Neural progenitor cell (in vitro differentiated cells): ENCODE measurements around the gene JCAD. TPM values are rescaled to one million over a fixed set of nuclear protein-coding genes. Genes with fewer than 3 reads are reported as not detected.

Experiments
- DNase-seq: peaks from one replicate; pipeline ENCODE4 v3.0.0-alpha.2; 2016; ENCODE audit warnings: low spot score
- H2AFZ ChIP-seq: fragments of 200-600 bp; sonication (generic); replicated peaks from 2 replicates; pipeline ENCODE4 v1.6.1; 2016; ENCODE audit warnings: antibody characterized with exemption
- H3F3A ChIP-seq: fragments of 200-600 bp; sonication (generic); 2 replicates; pipeline ENCODE4 v1.6.1; 2016; ENCODE audit warnings: antibody characterized with exemption, low read depth
- H3K27ac ChIP-seq: fragments of 200-600 bp; sonication (generic); 2 replicates; pipeline ENCODE4 v1.5.1; 2016; ENCODE audit warnings: mild to moderate bottlenecking
- H3K27me3 ChIP-seq: fragments of 200-600 bp; sonication (generic); 2 replicates; pipeline ENCODE4 v1.6.1; 2016; ENCODE audit warnings: mild to moderate bottlenecking, moderate library complexity
- H3K36me3 ChIP-seq: fragments of 200-600 bp; sonication (generic); 2 replicates; pipeline ENCODE4 v1.5.1; 2016
- H3K4me1 ChIP-seq: fragments of 200-600 bp; sonication (generic); 2 replicates; pipeline ENCODE4 v1.6.1; 2016; ENCODE audit warnings: mixed run types
- H3K4me2 ChIP-seq: fragments of 200-600 bp; sonication (generic); 2 replicates; pipeline ENCODE4 v1.6.1; 2016
- H3K4me3 ChIP-seq: fragments of 200-600 bp; sonication (generic); 2 replicates; pipeline ENCODE4 v1.5.1; 2016
- H3K79me2 ChIP-seq: fragments of 200-600 bp; sonication (generic); 2 replicates; pipeline ENCODE4 v1.6.1; 2016; ENCODE audit warnings: low read depth
- H3K9ac ChIP-seq: fragments of 200-600 bp; sonication (generic); 2 replicates; pipeline ENCODE4 v1.6.1; 2016
- H3K9me3 ChIP-seq: fragments of 200-600 bp; sonication (generic); 2 replicates; pipeline ENCODE4 v1.5.1; 2016; ENCODE audit warnings: low read depth
- H4K20me1 ChIP-seq: fragments of 200-600 bp; sonication (generic); 2 replicates; pipeline ENCODE4 v1.6.1; 2016; ENCODE audit warnings: low read depth
- H3K27ac Mint-ChIP-seq: 3 replicates; pipeline ENCODE4 v1.8.0; 2021; ENCODE audit warnings: mixed read lengths
- H3K27me3 Mint-ChIP-seq: 2 replicates; pipeline ENCODE4 v1.8.0; 2022; ENCODE audit warnings: low read depth, mild to moderate bottlenecking, inconsistent platforms, moderate library complexity, mixed read lengths; ENCODE audit not compliant: insufficient read depth
- H3K36me3 Mint-ChIP-seq: 3 replicates; pipeline ENCODE4 v1.8.0; 2021; ENCODE audit warnings: mixed read lengths
- H3K4me1 Mint-ChIP-seq: 3 replicates; pipeline ENCODE4 v1.8.0; 2021; ENCODE audit warnings: mixed read lengths
- H3K4me3 Mint-ChIP-seq: 3 replicates; pipeline ENCODE4 v1.8.0; 2021; ENCODE audit warnings: mild to moderate bottlenecking, moderate library complexity, mixed read lengths
- H3K9me3 Mint-ChIP-seq: 3 replicates; pipeline ENCODE4 v1.8.0; 2020; ENCODE audit warnings: mixed read lengths
- CTCF ChIP-seq: fragments of 200-600 bp; sonication (generic); IDR thresholded peaks from 2 replicates; pipeline ENCODE4 v1.5.1; 2017; ENCODE audit warnings: antibody characterized with exemption, mild to moderate bottlenecking
- EZH2 ChIP-seq: fragments of 200-600 bp; sonication (generic); IDR thresholded peaks from 2 replicates; pipeline ENCODE4 v1.6.1; 2017; ENCODE audit warnings: antibody characterized with exemption, mild to moderate bottlenecking, moderate library complexity
- EZH2phosphoT487 ChIP-seq: fragments of 200-600 bp; sonication (generic); IDR thresholded peaks from 2 replicates; pipeline ENCODE4 v1.6.1; 2017; ENCODE audit warnings: antibody characterized with exemption
- total RNA-seq: library from RNA; depleted of rRNA; stranded (reverse); fragments of >200 nt; gene quantifications from 2 replicates; pipeline ENCODE4 v1.2.3, GENCODE V29; 2015; ENCODE audit warnings: low replicate concordance

The JCAD gene
- total RNA-seq, 1 donor from 2014 or later: 1.3 TPM

GRCh38 chr10:29977171-29977570, 82.2 kb downstream of the JCAD start:
- no peaks in the 10 kb centered on the region for H3K9me3 ChIP-seq
- no peak for DNase-seq
- H3K4me3 ChIP-seq: no peak overlapping the region
- H2AFZ ChIP-seq: no peak overlapping the region
- H3K9ac ChIP-seq: no peak overlapping the region
- Mint-ChIP-seq H3K36me3 (no peaks in the 10 kb centered on the region), H3K4me1 (peaks cover 3% of the 10 kb centered on the region), H3K9me3 (peaks cover 13% of the 10 kb centered on the region), H3K27me3 (peaks cover 2% of the 10 kb centered on the region), H3K27ac (no peak overlapping the region), H3K4me3 (no peak overlapping the region)
- H3K4me1 ChIP-seq: no peaks in the 10 kb centered on the region
- TF ChIP-seq EZH2: no peak
- TF ChIP-seq CTCF: no peak
- no peak for TF ChIP-seq EZH2phosphoT487
- H3F3A ChIP-seq: no peaks in the 10 kb centered on the region
- H3K79me2 ChIP-seq: no peaks in the 10 kb centered on the region
- no peaks in the 10 kb centered on the region for H3K36me3 ChIP-seq
- no peaks in the 10 kb centered on the region for H4K20me1 ChIP-seq
- H3K27me3 ChIP-seq: no peaks in the 10 kb centered on the region
- no peak overlapping the region for H3K27ac ChIP-seq
- H3K4me2 ChIP-seq: no peak overlapping the region

GRCh38 chr10:29976134-29976533, 83.3 kb downstream of the JCAD start:
- Mint-ChIP-seq H3K27ac (no peak overlapping the region), H3K9me3 (peaks cover 13% of the 10 kb centered on the region), H3K27me3 (no peaks in the 10 kb centered on the region), H3K4me3 (no peak overlapping the region), H3K4me1 (peaks cover 3% of the 10 kb centered on the region), H3K36me3 (no peaks in the 10 kb centered on the region)
- Histone ChIP-seq H3K36me3 (no peaks in the 10 kb centered on the region), H3K4me3 (no peak overlapping the region), H3K4me1 (no peaks in the 10 kb centered on the region), H3F3A (no peaks in the 10 kb centered on the region), H4K20me1 (no peaks in the 10 kb centered on the region), H3K9ac (no peak overlapping the region), H3K27ac (no peak overlapping the region), H2AFZ (no peak overlapping the region), H3K4me2 (no peak overlapping the region), H3K79me2 (no peaks in the 10 kb centered on the region), H3K27me3 (no peaks in the 10 kb centered on the region), H3K9me3 (no peaks in the 10 kb centered on the region)
- DNase-seq: no peak
- no peak for TF ChIP-seq EZH2phosphoT487
- no peak for TF ChIP-seq CTCF
- no peak for TF ChIP-seq EZH2

GRCh38 chr10:29974773-29975172, 84.6 kb downstream of the JCAD start:
- H3K27me3 ChIP-seq: no peaks in the 10 kb centered on the region
- no peaks in the 10 kb centered on the region for H4K20me1 ChIP-seq
- Mint-ChIP-seq H3K4me1 (peaks cover 3% of the 10 kb centered on the region), H3K27ac (no peak overlapping the region), H3K36me3 (no peaks in the 10 kb centered on the region), H3K4me3 (no peak overlapping the region), H3K27me3 (peaks cover 2% of the 10 kb centered on the region), H3K9me3 (peaks cover 13% of the 10 kb centered on the region)
- H2AFZ ChIP-seq: no peak overlapping the region
- H3K9ac ChIP-seq: no peak overlapping the region
- no peaks in the 10 kb centered on the region for H3K79me2 ChIP-seq
- no peak overlapping the region for H3K27ac ChIP-seq
- H3K4me3 ChIP-seq: no peak overlapping the region
- H3K36me3 ChIP-seq: no peaks in the 10 kb centered on the region
- H3K4me2 ChIP-seq: no peak overlapping the region
- no peaks in the 10 kb centered on the region for H3K4me1 ChIP-seq
- TF ChIP-seq EZH2phosphoT487 (no peak), CTCF (no peak), EZH2 (no peak)
- H3K9me3 ChIP-seq: no peaks in the 10 kb centered on the region
- H3F3A ChIP-seq: no peaks in the 10 kb centered on the region
- DNase-seq: no peak
